HG03439 (cell line): ENCODE results near the gene FLYWCH1.
A peak's percentile ranks its signal among the peaks of the same experiment; 100 is the strongest.
"Not testable (repeated sequence)": the region's sequence is repeated elsewhere in the genome, so short reads cannot be mapped to it uniquely, and the experiment has no call there.

Experiments
- ATAC-seq: cut with Tn5 transposase; IDR thresholded peaks from one replicate; pipeline ENCODE4 v1.9.1; 2021; ENCODE audit warnings: mild to moderate bottlenecking, moderate library complexity; ENCODE audit not compliant: unreplicated experiment

The FLYWCH1 gene

GRCh38 chr16:2898831-2899563 is 12.7 kb upstream of the FLYWCH1 start:
- no peak for ATAC-seq

DNA sequence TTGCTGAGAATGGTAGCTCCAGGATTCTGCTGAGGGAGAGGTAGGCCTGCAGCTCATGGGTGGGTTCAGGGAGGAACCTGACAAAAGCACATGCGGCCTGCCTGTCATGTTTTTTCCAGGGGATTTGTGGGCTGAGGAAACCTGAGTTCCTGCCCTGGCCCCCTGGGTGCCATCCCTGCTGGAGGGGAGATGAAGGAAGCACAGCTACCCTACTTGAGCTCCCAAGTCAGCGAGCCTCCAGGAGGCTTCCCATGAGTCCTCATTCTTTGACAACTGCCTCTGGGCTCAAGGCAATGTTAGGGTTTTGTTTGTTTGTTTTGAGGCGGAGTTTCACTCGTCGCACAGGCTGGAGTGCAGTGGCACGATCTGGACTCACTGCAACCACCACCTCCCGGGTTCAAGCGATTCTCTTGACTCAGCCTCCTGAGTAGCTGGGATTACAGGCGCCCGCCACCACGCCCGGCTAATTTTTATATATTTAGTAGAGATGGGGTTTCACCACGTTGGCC is 12.1 kb upstream of the FLYWCH1 start:
- ATAC-seq, result no peak

- ATAC-seq, result no peak
Measured at GRCh38 chr16:2900526-2901075, 11.1 kb upstream of the FLYWCH1 start.

DNA sequence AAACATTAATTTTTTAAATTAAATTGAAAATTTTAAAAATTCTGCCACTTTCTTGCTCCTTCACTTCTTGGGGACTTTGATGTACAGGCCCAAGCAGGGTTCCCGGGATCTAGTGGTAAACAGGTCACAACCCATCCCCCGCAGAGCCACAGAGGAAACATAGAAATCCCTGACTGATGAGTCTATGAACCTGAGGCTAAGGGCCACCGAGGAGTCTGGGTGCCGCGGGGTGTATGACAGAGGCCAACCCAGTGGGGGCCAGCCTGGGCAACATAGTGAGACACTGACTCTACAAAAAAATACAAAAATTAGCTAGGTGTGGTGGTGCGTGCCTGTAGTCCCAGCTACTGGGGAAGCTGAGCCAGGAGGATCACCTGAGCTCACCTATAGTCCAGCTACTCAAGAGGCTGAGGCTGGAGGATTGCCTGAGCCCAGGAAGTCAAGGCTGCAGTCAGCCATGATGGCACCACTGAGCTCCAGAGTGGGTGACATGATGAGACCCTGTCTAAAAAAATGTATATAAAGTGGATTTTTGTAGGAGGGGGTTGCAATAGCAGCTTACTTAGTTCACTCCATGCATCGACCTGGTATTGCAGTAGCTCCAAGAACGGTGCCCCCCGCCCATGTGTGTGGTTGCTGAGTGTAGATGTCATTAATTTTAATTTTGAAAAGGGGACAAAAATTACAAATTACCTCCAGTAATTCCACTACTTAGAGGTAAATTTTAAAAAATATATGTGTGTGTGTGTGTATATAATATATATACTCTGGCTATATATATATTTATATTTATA is 9.2 kb upstream of the FLYWCH1 start:
- ATAC-seq, result no peak

GRCh38 chr16:2904100-2904921 is 7.4 kb upstream of the FLYWCH1 start:
- peak; percentile 42 for ATAC-seq

DNA sequence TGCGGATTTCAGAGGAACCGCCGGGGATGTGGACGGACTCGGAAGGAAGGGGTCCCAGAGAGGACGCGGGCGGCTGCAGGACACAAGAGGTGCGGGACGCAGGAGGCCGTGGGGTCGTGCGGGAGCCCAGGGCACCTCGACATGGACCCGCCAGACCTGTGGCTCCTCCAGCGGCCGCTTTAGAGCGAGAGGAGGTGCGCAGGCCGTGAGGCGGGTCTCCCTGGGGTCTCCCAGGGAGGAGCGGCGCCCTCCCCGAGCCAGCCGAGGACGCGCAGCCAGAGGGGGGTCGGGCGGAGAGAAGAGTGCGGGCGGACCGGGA is 6.8 kb upstream of the FLYWCH1 start:
- ATAC-seq, result peak; percentile 25

DNA sequence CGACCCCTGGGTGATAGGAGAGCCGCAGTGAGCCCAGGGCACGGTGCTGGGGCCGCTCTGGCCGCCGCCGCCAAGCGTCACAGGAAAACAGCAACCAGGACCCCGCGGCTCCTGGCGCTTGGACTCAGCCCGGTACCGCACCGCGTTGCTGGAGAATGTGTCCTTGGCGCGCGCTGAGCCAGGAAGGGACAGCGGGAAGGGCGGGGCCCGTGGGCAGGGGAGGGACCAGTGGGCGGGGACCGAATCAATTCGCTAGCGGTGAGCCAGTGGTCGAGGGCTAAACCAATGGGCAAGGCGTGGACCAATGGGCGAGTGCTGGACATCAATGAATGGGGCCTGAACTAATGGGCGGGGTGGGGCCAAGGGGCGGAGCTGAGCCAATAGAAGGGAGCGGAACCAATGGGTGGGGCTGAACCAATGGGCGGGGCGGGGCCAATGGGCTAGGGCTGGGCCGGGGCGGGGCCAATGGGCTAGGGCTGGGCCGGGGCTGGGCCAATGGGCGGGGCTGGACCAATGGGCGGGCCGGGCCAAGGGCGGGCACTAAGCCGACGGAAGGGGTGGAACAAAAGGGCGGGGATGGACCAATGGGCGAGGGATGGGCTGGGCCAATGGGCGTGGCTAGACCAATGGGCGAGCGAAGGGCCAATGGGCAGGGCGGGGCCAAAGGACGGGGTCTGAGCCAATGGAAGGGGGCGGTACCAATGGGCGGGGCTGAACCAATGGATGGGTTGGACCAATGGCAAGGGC is 6.3 kb upstream of the FLYWCH1 start:
- ATAC-seq, result peak; percentile 68

GRCh38 chr16:2905988-2906387 is 5.7 kb upstream of the FLYWCH1 start:
- no peak for ATAC-seq

GRCh38 chr16:2907084-2907753 is 4.5 kb upstream of the FLYWCH1 start:
- ATAC-seq, result not testable (repeated sequence)

- no peak for ATAC-seq
Measured at GRCh38 chr16:2910441-2910969, 1.2 kb upstream of the FLYWCH1 start.

- ATAC-seq, result peak; percentile 21
Measured at GRCh38 chr16:2912330-2913199, 834 bp downstream of the FLYWCH1 start.

GRCh38 chr16:2913603-2914002 is 1.9 kb downstream of the FLYWCH1 start:
- ATAC-seq, result no peak

DNA sequence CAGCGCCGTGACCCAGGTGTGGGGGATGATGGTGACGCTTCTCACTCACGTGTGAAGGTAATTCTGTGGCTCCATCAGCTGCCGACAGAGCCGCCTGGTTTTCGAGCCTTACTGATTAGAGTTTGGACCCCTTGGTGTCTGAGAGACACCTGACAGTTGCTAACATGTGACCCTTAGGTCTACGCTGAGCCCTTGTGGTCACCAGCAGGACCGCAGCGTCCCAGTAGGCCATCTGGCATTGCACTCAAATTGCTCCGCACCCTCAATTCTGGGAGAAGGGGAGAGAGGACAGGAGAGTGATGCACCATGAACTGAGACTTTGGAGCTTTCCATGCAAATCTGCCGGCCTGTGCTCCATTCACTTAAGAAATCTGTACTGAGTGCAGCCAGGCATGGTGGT is 2.5 kb downstream of the FLYWCH1 start:
- no peak for ATAC-seq

GRCh38 chr16:2915196-2915929 is 3.6 kb downstream of the FLYWCH1 start:
- ATAC-seq, result no peak

GRCh38 chr16:2919511-2920255 is 8.0 kb downstream of the FLYWCH1 start:
- ATAC-seq, result no peak

DNA sequence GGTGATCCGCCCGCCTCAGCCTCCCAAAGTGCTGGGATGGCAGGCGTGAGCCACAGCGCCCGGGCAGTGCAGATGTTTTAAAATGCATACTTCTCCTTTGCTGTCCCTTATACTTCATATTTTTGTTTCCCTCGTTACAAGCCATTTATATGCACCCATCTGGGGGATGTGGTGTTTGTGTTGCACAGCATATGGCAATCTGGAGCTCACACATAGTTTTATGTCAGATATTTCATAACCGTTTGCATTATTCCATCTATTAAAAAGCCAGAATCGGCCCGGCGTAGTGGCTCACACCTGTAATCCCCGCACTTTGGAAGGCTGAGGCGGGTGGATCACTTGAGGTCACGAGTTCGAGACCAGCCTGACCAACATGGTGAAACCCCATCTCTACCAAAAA is 11.8 kb downstream of the FLYWCH1 start:
- ATAC-seq, result no peak
